Fibroblast of lung (primary cell): ENCODE data around the gene PYGO1.

Experiments used
- CTCF ChIP-seq, 2 donors: IDR thresholded peaks in 1 of 2; conservative IDR thresholded peaks in 1 of 2; 1 replicate in 1 of 2; 2 replicates in 1 of 2; pipeline ENCODE4 v1.5.1; 2011 to 2012; ENCODE audit warnings: low read length in 2 of 2, control low read depth in 1 of 2, inconsistent platforms in 1 of 2, low read depth in 1 of 2, mild to moderate bottlenecking in 1 of 2
- EZH2 ChIP-seq: IDR thresholded peaks from 2 replicates; pipeline ENCODE4 v1.5.1; 2012; ENCODE audit warnings: low read length, control low read depth, mild to moderate bottlenecking; ENCODE audit errors: missing control alignments

GRCh38 chr15:55513152-55513551 is 75.0 kb downstream of the PYGO1 start:
- TF ChIP-seq CTCF (conservative IDR thresholded peaks at IDR 0.05 in 1 of 2, IDR thresholded peaks at IDR 0.05 in 1 of 2; ENCODE audit: low read depth in 1 of 2, low read length in 2 of 2) (no peak), EZH2 (no peak)
